Pulmonary artery endothelial cell (primary cell): Measurements from ENCODE around the gene RLN1. TPM values are rescaled to one million over a fixed set of nuclear protein-coding genes. Genes with fewer than 3 reads are reported as not detected.
"Not testable (repeated sequence)": the region's sequence is repeated elsewhere in the genome, so short reads cannot be mapped to it uniquely, and the experiment has no call there.

Experiments used
- DNase-seq: peaks from one replicate; pipeline ENCODE4 v3.0.0-alpha.2; 2011; ENCODE audit warnings: low read depth, low spot score
- total RNA-seq: library from RNA; depleted of rRNA; stranded (reverse); fragments of >200 nt; gene quantifications from 2 replicates; pipeline ENCODE4 v1.2.3, GENCODE V29; 2014

RLN1 gene
- total RNA-seq, 1 donor from 2014 or later = not detected

- no peak for DNase-seq
These were observed 13.5 kb downstream of the RLN1 start for GRCh38 chr9:5326187-5326586.

GRCh38 chr9:5321601-5322000, 18.1 kb downstream of the RLN1 start:
- DNase-seq = not testable (repeated sequence)

GRCh38 chr9:5321058-5321457, 18.6 kb downstream of the RLN1 start:
- DNase-seq = no peak

- not testable (repeated sequence) for DNase-seq
These were observed 23.3 kb downstream of the RLN1 start for GRCh38 chr9:5316406-5316805.

- DNase-seq = no peak
These were observed 24.3 kb downstream of the RLN1 start for GRCh38 chr9:5315187-5315923.

- no peak for DNase-seq
These were observed 28.8 kb downstream of the RLN1 start for GRCh38 chr9:5310851-5311250.

- no peak for DNase-seq
These were observed 33.9 kb downstream of the RLN1 start for GRCh38 chr9:5305741-5306140.

GRCh38 chr9:5303840-5304795, 35.6 kb downstream of the RLN1 start, which contains the start of gene RLN2:
Gene RLN2, minus strand, starts transcription at chr9:5304716. Its CDS starts 136 bp downstream, at chr9:5304580.
- DNase-seq = not testable (repeated sequence)

- DNase-seq = no peak
These were observed 38.1 kb downstream of the RLN1 start for GRCh38 chr9:5301544-5301943.

GRCh38 chr9:5292141-5292540, 47.5 kb downstream of the RLN1 start:
- DNase-seq = no peak

GRCh38 chr9:5288591-5288990, 51.1 kb downstream of the RLN1 start:
- DNase-seq = no peak

GRCh38 chr9:5286262-5286661, 53.4 kb downstream of the RLN1 start:
- DNase-seq = no peak

Other genes starting within 250 kb of the RLN1 start
- not detected in 2 replicates for gene INSL6, start 154.2 kb downstream of the RLN1 start, total RNA-seq
- not detected in 2 replicates for gene INSL4, start 108.5 kb downstream of the RLN1 start, total RNA-seq
- 0.35 TPM in 1 of 2 replicates, not detected in the other for gene RLN2, start 35.2 kb downstream of the RLN1 start, total RNA-seq
- gene PLGRKT, start 98.0 kb upstream of the RLN1 start, total RNA-seq = 8.2 and 12.4 TPM in 2 replicates
- gene CD274, start 110.7 kb upstream of the RLN1 start, total RNA-seq = 39.2 and 44.7 TPM in 2 replicates
- 24.3 and 27.1 TPM in 2 replicates for gene PDCD1LG2, start 170.7 kb upstream of the RLN1 start, total RNA-seq